ENCODE results near the gene DIPK1C.

Gene DIPK1C

GRCh38 chr18:74450626-74451025, 6.5 kb downstream of the DIPK1C start:
- DNase-seq = no peak

GRCh38 chr18:74447404-74448152, 9.5 kb downstream of the DIPK1C start:
- DNase-seq = no peak

GRCh38 chr18:74446631-74447403, 10.3 kb downstream of the DIPK1C start:
- DNase-seq = no peak

- DNase-seq = no peak
Observed at GRCh38 chr18:74446178-74446577, 10.9 kb downstream of the DIPK1C start.

DNA sequence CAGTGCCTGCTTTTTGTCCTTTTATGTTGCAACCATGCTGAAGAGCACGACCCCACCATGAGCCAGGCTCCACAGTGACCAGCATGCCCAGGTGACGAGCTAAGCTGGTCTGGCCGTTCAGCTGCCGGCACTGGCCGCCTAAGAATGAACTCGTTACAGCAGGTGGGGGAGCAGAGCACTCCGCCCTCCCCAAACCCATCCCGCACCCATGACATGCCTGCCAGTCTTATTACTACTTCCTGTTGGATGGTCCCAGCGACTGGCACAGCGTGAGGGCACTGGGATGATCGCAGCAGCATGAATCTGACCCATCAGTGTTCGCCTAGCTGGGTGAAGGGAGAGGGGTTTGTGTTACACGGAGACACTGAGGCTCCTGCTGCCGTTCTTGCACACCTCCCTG, 11.5 kb downstream of the DIPK1C start:
- DNase-seq = no peak

DNA sequence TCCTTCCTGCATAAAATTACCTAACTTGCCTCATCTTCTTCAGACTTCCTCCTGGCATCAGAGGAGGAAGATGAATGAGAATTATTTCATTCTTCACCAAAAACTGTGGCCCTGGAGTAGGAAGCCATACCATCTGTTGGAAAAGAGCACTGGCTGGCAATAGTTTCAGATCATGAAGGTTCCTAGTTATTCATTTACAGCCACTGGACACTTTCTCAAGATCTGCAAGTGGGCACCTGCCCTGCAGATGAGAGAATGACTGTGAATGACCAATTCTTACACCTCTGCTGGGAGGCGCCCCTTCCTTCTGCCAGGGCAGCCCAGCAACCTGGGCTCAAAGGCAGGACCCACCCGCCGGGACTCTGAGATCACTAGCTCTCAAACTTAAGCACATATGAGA, 13.0 kb downstream of the DIPK1C start:
- DNase-seq = no peak

DNA sequence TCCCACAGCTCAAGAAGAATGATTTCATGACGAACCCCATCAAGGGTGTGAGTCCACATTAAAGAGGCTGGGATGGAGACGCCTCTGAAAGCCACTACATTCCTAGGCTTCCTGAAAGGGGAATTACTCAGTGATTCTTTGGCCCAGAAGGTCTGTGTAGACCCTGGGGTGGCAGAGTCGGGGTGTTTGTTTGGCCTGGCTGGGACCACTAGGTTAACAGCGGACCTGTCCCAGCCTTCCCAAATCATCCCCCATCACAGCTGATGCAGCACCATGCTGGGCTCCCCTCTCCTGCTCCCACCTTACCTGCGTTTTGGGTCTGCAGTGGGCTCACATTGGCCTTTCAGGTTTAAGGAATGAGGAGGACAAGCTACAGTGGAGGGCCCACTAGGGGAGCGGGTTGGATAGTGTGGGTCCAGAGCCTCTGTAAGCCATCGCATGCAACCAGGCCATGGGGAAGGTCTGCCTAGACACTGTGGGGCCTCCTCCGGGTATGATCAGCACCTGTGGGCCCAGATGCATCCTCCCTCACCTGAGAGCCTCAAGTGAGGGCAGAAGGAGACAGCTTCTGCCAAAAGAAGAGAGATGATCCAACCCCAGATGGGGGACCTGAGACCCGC, 16.2 kb downstream of the DIPK1C start:
- DNase-seq = no peak

GRCh38 chr18:74438091-74438490, 19.0 kb downstream of the DIPK1C start:
- DNase-seq = no peak

- no peak for DNase-seq
Observed at GRCh38 chr18:74436158-74436769, 20.8 kb downstream of the DIPK1C start.

GRCh38 chr18:74435740-74436139, 21.4 kb downstream of the DIPK1C start:
- no peak for DNase-seq

GRCh38 chr18:74434466-74434865, 22.6 kb downstream of the DIPK1C start:
- no peak for DNase-seq

GRCh38 chr18:74430806-74431571, 26.1 kb downstream of the DIPK1C start:
- no peak for DNase-seq

DNA sequence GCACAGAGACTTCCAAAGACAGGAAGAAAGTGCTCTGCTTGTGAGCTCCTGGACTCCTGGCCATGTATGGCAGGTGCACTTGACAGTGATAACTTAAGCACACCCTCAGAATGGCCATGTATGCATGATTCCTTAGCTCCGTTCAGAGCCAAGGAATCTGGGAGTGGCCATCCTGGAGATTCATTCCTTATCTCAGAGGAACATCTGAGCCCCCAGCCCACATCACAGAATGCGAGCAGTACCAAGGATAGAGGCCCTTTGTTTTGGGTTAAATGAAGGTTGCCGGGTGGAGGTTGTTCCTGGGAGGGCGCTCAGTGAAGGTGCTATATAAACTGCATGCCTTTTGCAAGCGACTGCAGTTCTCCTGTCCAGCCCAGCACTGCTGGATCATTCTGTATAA, 26.9 kb downstream of the DIPK1C start:
- DNase-seq = no peak

- DNase-seq = no peak
Observed at GRCh38 chr18:74429096-74429495, 28.0 kb downstream of the DIPK1C start.

GRCh38 chr18:74427442-74428112, 29.5 kb downstream of the DIPK1C start:
- DNase-seq = no peak

DNA sequence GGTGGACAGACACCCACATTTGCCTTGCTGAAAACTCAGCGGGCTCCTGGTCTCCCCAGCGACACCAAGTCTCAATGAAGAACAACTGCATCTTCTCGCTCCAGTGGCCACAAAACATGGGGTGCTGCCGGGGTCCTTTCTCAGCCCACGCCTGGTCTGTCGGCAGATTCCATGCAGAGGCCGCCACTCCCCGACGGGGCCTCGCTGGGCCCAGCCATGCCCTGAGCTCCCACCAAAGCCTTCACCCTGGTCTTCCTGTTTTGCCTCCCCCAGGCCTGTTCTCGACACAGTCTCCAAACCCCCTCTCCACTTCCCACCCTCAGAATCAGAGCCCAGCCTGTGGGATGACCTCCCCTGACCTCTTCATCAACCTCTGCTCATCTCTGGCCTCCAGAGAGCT, 31.2 kb downstream of the DIPK1C start:
- DNase-seq = no peak

DNA sequence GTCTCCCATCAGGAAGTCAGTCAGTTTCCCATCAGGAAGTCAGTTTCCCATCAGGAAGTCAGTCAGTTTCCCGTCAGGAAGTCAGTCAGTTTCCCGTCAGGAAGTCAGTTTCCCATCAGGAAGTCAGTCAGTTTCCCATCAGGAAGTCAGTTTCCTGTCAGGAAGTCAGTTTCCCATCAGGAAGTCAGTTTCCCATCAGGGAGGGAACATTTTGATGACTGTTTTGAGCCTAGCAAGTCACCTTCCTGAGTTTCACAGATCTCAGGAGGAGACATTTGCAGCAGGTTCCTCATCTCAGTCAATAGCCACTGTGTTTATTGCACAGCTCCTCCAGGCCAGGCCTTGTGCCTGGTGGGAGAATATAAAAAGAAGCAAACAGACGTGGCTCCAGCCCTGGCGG, 31.9 kb downstream of the DIPK1C start:
- no peak for DNase-seq

DNA sequence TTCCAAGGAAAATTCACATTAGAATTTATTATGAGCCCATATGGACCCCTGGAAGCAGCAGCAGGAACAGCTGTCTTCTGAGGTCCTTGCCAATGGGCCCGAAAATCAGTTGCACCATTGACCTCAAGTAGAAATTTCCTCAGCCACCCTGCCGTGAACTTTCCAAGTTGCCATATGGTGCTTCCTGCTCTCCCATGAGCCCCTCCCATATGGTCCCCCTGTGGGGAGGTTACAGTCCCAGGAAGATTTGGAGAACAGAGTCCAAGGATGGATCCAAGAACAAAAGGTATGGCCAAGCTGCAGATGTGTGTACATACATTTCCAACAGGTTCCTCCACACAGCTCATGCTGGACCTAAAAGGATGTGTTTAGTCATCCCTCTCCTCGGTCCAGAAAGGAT, 34.6 kb downstream of the DIPK1C start:
- DNase-seq = no peak

DNA sequence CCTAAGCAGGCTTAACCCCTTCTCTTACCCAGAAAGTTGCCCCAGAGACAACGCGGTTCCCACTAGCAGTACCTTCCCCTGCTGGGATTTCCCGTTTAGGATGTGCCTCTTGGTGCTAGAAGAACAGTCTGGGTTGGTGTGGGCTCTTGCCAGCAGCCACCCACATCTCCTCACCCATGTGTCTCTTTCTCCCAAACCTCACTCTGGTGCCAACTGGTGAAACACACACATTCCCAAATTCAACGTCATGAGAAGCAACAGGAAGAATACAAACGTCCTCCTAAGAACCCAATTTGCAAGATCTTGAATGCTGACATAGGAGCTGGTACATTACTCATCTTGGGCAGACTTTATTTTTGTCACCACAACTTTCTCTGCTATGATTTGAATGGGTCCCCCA, 36.2 kb downstream of the DIPK1C start:
- DNase-seq = no peak

DNA sequence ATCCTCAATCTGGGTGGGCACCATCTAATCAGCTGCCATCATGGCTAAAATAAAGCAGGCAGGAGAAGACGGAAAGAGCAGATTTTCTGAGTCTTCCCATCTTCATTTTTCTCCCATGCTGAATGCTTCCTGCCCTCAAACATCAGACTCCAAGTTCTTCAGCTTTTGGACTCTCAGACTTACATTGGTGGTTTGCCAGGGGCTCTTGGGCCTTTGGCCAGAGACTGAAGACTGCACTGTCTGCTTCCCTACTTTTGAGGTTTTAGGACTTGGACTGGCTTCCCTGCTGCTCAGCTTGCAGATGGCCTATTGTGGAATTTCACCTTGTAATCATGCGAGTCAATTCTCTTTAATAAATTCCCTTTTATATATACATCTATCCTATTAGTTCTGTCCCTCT, 36.6 kb downstream of the DIPK1C start:
- DNase-seq = no peak

DNA sequence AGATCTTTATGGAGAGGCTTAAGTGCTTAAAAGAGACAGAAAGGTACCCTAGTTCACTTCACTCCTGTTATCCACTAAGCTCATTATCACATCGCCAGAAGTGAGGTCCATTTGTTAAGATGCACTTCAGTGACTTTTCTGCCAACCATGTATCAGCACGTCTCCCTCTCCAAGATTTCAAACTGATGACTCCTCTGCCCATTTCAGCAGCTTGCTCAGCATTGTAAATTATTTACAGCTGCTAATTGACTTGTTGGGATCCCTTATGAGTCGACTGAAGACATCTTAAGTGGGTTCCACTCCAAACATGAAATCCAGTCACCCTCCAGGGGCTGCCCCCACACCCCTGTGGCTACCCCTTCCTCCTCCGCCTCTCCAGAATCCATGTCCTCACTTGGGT, 37.3 kb downstream of the DIPK1C start:
- DNase-seq = no peak

DNA sequence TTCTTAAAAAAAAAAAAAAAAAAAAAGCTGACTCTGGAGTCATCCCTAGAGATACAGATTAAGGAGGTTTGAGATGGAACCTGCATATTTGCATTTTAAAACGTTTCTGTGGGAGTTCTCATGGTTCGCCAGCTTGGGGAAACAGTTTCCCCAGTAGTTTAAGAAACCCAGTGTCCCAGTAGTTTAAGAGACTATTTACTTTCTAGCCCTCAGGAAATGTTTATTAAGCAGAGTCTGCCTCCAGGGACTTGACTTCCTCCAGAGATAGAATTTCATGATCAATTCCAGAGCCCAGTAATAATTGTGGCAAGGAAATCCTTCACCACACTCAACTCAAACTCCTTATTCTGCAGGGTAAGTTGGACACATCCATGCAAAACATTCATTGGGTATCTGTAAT, 39.1 kb downstream of the DIPK1C start:
- no peak for DNase-seq
